K562 (cell line): ENCODE measurements around the gene NCOA4. TPM values are rescaled to one million over a fixed set of nuclear protein-coding genes. Genes with fewer than 3 reads are reported as not detected.
A peak's percentile ranks its signal among the peaks of the same experiment; 100 is the strongest.

Experiments used
- C11orf30 ChIP-seq: fragments of 450-650 bp; IDR thresholded peaks from 2 replicates; pipeline ENCODE4 v1.6.1; 2016; ENCODE audit warnings: low read depth, mild to moderate bottlenecking
- DDX20 ChIP-seq: fragments of 450-650 bp; IDR thresholded peaks from 2 replicates; pipeline ENCODE4 v1.6.1; 2016; ENCODE audit warnings: missing genetic modification characterization, low read depth, mild to moderate bottlenecking, missing compliant biosample characterization, moderate library complexity
- EP300 ChIP-seq: IDR thresholded peaks from 2 replicates; pipeline ENCODE4 v1.6.1; 2012; ENCODE audit warnings: low read length, improper control_type of control experiment
- KAT7 ChIP-seq: sonication (generic); formaldehyde crosslinking; IDR thresholded peaks from 2 replicates; pipeline ENCODE4 v1.8.0; 2022; ENCODE audit warnings: missing genetic modification reagents, mild to moderate bottlenecking, borderline replicate concordance
- MAFF ChIP-seq: IDR thresholded peaks from 2 replicates; pipeline ENCODE4 v1.6.1; 2012; ENCODE audit warnings: low read length, improper control_type of control experiment
- PBX2 ChIP-seq, 2 experiments: IDR thresholded peaks in 1 of 2; conservative IDR thresholded peaks in 1 of 2; 2 replicates each; pipeline ENCODE4 v1.6.1; 2016; ENCODE audit warnings: low read depth in 2 of 2, mild to moderate bottlenecking in 1 of 2, missing compliant biosample characterization in 1 of 2, missing genetic modification characterization in 1 of 2, moderate library complexity in 1 of 2
- TAF1 ChIP-seq: IDR thresholded peaks from 2 replicates; pipeline ENCODE4 v1.6.1; 2011; ENCODE audit warnings: mild to moderate bottlenecking, low read length, moderate library complexity; ENCODE audit not compliant: insufficient read depth, control insufficient read depth, severe bottlenecking; ENCODE audit errors: extremely low read depth
- ZBTB9 ChIP-seq: fragments of 450-650 bp; formaldehyde crosslinking; IDR thresholded peaks from 2 replicates; pipeline ENCODE4 v1.4.0; 2020; ENCODE audit warnings: mild to moderate bottlenecking, moderate library complexity
- ZNF197 ChIP-seq: fragments of 200-800 bp; sonication (Bioruptor generic); IDR thresholded peaks from 2 replicates; pipeline ENCODE4 v1.6.1; 2016; ENCODE audit warnings: low read depth, missing genetic modification characterization, missing compliant biosample characterization
- ZNF444 ChIP-seq: fragments of 250-450 bp; sonication (Bioruptor Pico); IDR thresholded peaks from 2 replicates; pipeline ENCODE4 v1.4.0; 2020; ENCODE audit warnings: mild to moderate bottlenecking, moderate library complexity
- polyA plus RNA-seq, 8 experiments: library from polyadenylated mRNA; depleted of rRNA in 4 of 8; stranded (reverse) in 5 of 8; unstranded in 3 of 8; fragments of >200 nt; fragmentation: Nextera tagmentation in 2 of 8; fragmentation: Illumina TruSeq in 1 of 8; extraction: Ambion mirVana in 2 of 8; extraction: Trizol in 1 of 8; gene quantifications; 2 replicates each; pipeline versions ENCODE4 v1.2.1 to v1.2.3, GENCODE V29; 2011 to 2014; ENCODE audit warnings: inconsistent platforms in 1 of 8, missing spikeins in 1 of 8
- total RNA-seq, 7 experiments: library from RNA; depleted of rRNA in 6 of 7; stranded (reverse); fragments of >200 nt in 6 of 7; fragmentation: Illumina TruSeq in 2 of 7; extraction: Trizol in 2 of 7; gene quantifications; 2 replicates each; pipeline versions ENCODE4 v1.2.1 to v1.2.3, GENCODE V29; 2011 to 2021; ENCODE audit warnings: low replicate concordance in 1 of 7
- TF ChIP-seq, protein P1 (sequence below), 2 experiments: fragments of 200-800 bp in 1 of 2; sonication (Bioruptor generic) in 1 of 2; sonication (generic) in 1 of 2; formaldehyde crosslinking in 1 of 2; IDR thresholded peaks in 1 of 2; conservative IDR thresholded peaks in 1 of 2; 2 replicates each; pipeline versions ENCODE4 v1.5.0 to v1.6.1; 2016 to 2020; ENCODE audit warnings: missing compliant biosample characterization in 1 of 2, missing genetic modification characterization in 1 of 2, missing genetic modification reagents in 1 of 2
- TF ChIP-seq, protein P2 (sequence below): fragments of 250-450 bp; sonication (Bioruptor Pico); IDR thresholded peaks from 2 replicates; pipeline ENCODE4 v1.4.0; 2020; ENCODE audit warnings: borderline replicate concordance
- TF ChIP-seq, protein P3 (sequence below): fragments of 450-650 bp; formaldehyde crosslinking; conservative IDR thresholded peaks from 2 replicates; pipeline ENCODE4 v1.4.0; 2022; ENCODE audit warnings: mild to moderate bottlenecking, missing genetic modification characterization
- TF ChIP-seq, protein P4 (sequence below): fragments of 450-650 bp; IDR thresholded peaks from 2 replicates; pipeline ENCODE4 v1.6.1; 2018; ENCODE audit warnings: mild to moderate bottlenecking, low read depth; ENCODE audit not compliant: partially characterized antibody

The NCOA4 gene
- total and polyA plus RNA-seq, 9 of the 15 experiments (the other 6 are each of a cell fraction or from before 2014, with no cell fraction given): 89.8 to 283 (median 181) TPM

GRCh38 chr10:46030091-46030937 is at the start of gene NCOA4 (continued):
- TF ChIP-seq, protein P1, sequence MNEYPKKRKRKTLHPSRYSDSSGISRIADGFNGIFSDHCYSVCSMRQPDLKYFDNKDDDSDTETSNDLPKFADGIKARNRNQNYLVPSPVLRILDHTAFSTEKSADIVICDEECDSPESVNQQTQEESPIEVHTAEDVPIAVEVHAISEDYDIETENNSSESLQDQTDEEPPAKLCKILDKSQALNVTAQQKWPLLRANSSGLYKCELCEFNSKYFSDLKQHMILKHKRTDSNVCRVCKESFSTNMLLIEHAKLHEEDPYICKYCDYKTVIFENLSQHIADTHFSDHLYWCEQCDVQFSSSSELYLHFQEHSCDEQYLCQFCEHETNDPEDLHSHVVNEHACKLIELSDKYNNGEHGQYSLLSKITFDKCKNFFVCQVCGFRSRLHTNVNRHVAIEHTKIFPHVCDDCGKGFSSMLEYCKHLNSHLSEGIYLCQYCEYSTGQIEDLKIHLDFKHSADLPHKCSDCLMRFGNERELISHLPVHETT (CRISPR knock-in tag; conservative IDR thresholded peaks at IDR 0.05 in 1 of 2, IDR thresholded peaks at IDR 0.05 in 1 of 2): 0 out of 4 replicates have a peak, but pooled peaks of 1 of the 2 experiments have one; percentile 18
- TF ChIP-seq KAT7 (0 out of 2 replicates have a peak, but pooled peaks have one; percentile 61), ZBTB9 (peak; percentile 70; the same call in 1 of the 2 replicates), TAF1 (peak; percentile 92), EP300 (no peak), DDX20 (tag) (no peak), ZNF444 (CRISPR knock-in tag) (no peak), PBX2 (CRISPR knock-in tag; IDR thresholded peaks at IDR 0.05; ENCODE audit: low read depth) (no peak), PBX2 (tag; conservative IDR thresholded peaks at IDR 0.05; ENCODE audit: low read depth) (no peak), MAFF (peak; percentile 84; the same call in 1 of the 2 replicates), ZNF197 (CRISPR knock-in tag) (no peak), C11orf30 (peak; percentile 52)
- TF ChIP-seq, protein P2, sequence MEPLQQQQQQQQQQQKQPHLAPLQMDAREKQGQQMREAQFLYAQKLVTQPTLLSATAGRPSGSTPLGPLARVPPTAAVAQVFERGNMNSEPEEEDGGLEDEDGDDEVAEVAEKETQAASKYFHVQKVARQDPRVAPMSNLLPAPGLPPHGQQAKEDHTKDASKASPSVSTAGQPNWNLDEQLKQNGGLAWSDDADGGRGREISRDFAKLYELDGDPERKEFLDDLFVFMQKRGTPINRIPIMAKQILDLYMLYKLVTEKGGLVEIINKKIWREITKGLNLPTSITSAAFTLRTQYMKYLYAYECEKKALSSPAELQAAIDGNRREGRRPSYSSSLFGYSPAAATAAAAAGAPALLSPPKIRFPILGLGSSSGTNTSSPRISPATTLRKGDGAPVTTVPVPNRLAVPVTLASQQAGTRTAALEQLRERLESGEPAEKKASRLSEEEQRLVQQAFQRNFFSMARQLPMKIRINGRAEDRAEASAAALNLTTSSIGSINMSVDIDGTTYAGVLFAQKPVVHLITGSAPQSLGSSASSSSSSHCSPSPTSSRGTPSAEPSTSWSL (CRISPR knock-in tag): 0 out of 2 replicates have a peak, but pooled peaks have one; percentile 13
- TF ChIP-seq, protein P3, sequence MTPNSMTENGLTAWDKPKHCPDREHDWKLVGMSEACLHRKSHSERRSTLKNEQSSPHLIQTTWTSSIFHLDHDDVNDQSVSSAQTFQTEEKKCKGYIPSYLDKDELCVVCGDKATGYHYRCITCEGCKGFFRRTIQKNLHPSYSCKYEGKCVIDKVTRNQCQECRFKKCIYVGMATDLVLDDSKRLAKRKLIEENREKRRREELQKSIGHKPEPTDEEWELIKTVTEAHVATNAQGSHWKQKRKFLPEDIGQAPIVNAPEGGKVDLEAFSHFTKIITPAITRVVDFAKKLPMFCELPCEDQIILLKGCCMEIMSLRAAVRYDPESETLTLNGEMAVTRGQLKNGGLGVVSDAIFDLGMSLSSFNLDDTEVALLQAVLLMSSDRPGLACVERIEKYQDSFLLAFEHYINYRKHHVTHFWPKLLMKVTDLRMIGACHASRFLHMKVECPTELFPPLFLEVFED (CRISPR knock-in tag): no peak
- TF ChIP-seq, protein P4, sequence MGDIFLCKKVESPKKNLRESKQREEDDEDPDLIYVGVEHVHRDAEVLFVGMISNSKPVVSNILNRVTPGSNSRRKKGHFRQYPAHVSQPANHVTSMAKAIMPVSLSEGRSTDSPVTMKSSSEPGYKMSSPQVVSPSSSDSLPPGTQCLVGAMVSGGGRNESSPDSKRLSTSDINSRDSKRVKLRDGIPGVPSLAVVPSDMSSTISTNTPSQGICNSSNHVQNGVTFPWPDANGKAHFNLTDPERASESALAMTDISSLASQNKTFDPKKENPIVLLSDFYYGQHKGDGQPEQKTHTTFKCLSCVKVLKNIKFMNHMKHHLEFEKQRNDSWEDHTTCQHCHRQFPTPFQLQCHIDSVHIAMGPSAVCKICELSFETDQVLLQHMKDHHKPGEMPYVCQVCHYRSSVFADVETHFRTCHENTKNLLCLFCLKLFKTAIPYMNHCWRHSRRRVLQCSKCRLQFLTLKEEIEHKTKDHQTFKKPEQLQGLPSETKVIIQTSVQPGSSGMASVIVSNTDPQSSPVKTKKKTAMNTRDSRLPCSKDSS: no peak
